DOHH2 (cell line): ENCODE measurements around the gene HIBCH.

Source experiments
- EZH2phosphoT487 ChIP-seq: fragments of 200-600 bp; sonication (generic); IDR thresholded peaks from 2 replicates; pipeline ENCODE4 v1.6.1; 2017; ENCODE audit warnings: borderline replicate concordance, mild to moderate bottlenecking, antibody characterized with exemption, low read length, moderate library complexity, mixed read lengths
- TF ChIP-seq, protein P1 (sequence below): fragments of 200-600 bp; sonication (generic); IDR thresholded peaks from one replicate; pipeline ENCODE4 v1.5.1; 2014; ENCODE audit warnings: antibody characterized with exemption, mild to moderate bottlenecking, low read depth, low read length; ENCODE audit not compliant: poor library complexity, severe bottlenecking

- TF ChIP-seq EZH2phosphoT487: no peak
- TF ChIP-seq, protein P1, sequence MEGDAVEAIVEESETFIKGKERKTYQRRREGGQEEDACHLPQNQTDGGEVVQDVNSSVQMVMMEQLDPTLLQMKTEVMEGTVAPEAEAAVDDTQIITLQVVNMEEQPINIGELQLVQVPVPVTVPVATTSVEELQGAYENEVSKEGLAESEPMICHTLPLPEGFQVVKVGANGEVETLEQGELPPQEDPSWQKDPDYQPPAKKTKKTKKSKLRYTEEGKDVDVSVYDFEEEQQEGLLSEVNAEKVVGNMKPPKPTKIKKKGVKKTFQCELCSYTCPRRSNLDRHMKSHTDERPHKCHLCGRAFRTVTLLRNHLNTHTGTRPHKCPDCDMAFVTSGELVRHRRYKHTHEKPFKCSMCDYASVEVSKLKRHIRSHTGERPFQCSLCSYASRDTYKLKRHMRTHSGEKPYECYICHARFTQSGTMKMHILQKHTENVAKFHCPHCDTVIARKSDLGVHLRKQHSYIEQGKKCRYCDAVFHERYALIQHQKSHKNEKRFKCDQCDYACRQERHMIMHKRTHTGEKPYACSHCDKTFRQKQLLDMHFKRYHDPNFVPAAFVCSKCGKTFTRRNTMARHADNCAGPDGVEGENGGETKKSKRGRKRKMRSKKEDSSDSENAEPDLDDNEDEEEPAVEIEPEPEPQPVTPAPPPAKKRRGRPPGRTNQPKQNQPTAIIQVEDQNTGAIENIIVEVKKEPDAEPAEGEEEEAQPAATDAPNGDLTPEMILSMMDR: no peak
These were observed 134.2 kb downstream of the HIBCH start for GRCh38 chr2:190185380-190185779.
